ENCODE data around the gene CCN5.

The CCN5 gene

DNA sequence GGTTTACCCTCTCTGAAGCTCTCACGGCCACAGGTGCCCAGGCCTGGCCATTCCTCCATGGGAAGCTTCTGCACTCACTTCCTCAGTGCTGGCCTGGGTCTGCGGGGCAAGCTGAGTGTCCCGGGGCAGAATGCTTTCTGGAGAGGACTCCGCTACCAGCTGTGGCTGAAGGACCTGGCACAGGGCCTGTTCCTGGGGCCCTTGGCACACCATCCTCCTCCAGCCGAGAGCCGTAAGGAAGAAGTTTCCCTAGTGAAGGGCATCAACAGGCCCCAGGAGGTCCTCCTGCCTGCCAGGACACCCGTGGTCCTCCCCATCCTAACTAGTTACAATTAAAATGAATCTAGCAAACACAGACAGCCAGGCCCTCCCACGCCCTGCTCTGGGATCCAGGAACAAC, 16.5 kb downstream of the CCN5 start:
- TF ChIP-seq, protein P1, sequence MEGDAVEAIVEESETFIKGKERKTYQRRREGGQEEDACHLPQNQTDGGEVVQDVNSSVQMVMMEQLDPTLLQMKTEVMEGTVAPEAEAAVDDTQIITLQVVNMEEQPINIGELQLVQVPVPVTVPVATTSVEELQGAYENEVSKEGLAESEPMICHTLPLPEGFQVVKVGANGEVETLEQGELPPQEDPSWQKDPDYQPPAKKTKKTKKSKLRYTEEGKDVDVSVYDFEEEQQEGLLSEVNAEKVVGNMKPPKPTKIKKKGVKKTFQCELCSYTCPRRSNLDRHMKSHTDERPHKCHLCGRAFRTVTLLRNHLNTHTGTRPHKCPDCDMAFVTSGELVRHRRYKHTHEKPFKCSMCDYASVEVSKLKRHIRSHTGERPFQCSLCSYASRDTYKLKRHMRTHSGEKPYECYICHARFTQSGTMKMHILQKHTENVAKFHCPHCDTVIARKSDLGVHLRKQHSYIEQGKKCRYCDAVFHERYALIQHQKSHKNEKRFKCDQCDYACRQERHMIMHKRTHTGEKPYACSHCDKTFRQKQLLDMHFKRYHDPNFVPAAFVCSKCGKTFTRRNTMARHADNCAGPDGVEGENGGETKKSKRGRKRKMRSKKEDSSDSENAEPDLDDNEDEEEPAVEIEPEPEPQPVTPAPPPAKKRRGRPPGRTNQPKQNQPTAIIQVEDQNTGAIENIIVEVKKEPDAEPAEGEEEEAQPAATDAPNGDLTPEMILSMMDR (IDR thresholded peaks at IDR 0.05), result no peak
- peaks cover 0 to 10% (median 0%) of the 10 kb centered on the region in 3 donors for H3K36me3 ChIP-seq
- no peaks in the 10 kb centered on the region for H3K27me3 ChIP-seq
- H3K4me1 ChIP-seq, result peaks cover 0 to 94% (median 52%) of the 10 kb centered on the region in 4 donors
- DNase-seq, result peak in 1 of 2 donors; percentile 86
- H3K4me3 ChIP-seq, result no peak overlapping the region
- H3K27ac ChIP-seq, result peak overlapping the region; percentile 87 to 92
- H3K9me3 ChIP-seq, result no peaks in the 10 kb centered on the region
- intact Hi-C loops (cut with DNase I; ENCODE audit: low total_unique reads), result loop anchor here (10.0 kb wide), 1 partner anchor 127 kb away; no protein-coding TSS in a partner anchor

DNA sequence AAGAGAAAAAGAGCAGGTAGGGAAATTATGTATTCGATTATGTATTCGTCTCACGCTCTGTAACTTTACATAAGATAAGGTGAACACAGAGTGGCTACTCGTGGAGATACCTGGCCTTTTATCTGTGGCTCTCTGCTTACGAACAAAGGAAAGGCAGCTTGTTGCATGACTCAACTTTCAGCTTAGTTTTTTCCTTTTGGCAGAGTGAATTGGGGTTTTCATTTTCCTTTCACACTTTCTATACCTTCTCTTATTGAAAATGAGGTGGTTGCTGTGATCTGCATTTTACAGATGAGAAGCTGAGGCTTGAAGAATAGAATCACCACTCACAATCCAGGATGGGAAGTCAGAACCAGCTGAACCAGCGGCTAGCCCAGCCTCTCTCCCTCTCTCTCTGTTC, 17.2 kb downstream of the CCN5 start:
- no peaks in the 10 kb centered on the region for H3K9me3 ChIP-seq
- intact Hi-C loops (cut with DNase I; ENCODE audit: low total_unique reads), result loop anchor here (10.0 kb wide), 1 partner anchor 128 kb away; no protein-coding TSS in a partner anchor
- TF ChIP-seq, protein P1 (IDR thresholded peaks at IDR 0.05), result no peak
- peak overlapping the region; percentile 87 to 92 for H3K27ac ChIP-seq
- no peak for DNase-seq
- peaks cover 0 to 3% (median 0%) of the 10 kb centered on the region in 3 donors for H3K36me3 ChIP-seq
- H3K4me1 ChIP-seq, result peaks cover 0 to 90% (median 52%) of the 10 kb centered on the region in 4 donors
- no peaks in the 10 kb centered on the region for H3K27me3 ChIP-seq
- H3K4me3 ChIP-seq, result no peak overlapping the region

- Histone ChIP-seq H3K27ac (peak overlapping the region; percentile 87 to 92), H3K4me1 (peaks cover 0 to 91% (median 50%) of the 10 kb centered on the region in 4 donors), H3K27me3 (no peaks in the 10 kb centered on the region), H3K4me3 (no peak overlapping the region), H3K9me3 (no peaks in the 10 kb centered on the region), H3K36me3 (no peaks in the 10 kb centered on the region)
- DNase-seq, result peak; percentile 81 to 90
- TF ChIP-seq, protein P1 (IDR thresholded peaks at IDR 0.05), result peak; percentile 96 to 97
- intact Hi-C loops (cut with DNase I; ENCODE audit: low total_unique reads), result loop anchor here (1.0 to 10.0 kb wide), 2 partner anchors 48 to 129 kb away; no protein-coding TSS in a partner anchor
Observed at GRCh38 chr20:44733341-44734069, 18.3 kb downstream of the CCN5 start.

DNA sequence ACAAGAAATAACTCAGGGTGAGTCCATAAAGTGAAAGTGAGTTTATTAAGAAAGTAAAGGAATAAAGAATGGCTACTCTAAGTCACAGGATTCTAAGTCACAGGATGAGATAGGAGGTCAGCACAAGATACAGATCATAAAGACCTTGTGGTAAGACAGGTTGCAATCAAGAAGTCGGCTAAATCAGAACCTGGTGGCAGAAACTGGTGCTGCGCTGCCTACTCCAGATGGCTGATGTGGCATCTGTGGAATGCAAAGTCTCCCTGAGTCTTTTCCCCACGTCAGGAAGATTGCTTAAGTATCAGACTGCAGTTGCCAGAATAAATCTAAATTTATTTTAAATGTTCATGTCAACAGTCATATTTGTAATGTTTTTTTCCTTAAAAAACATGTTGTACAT, 19.8 kb downstream of the CCN5 start:
- intact Hi-C loops (cut with DNase I; ENCODE audit: low total_unique reads), result loop anchor here (10.0 kb wide), 1 partner anchor 130 kb away; no protein-coding TSS in a partner anchor
- TF ChIP-seq, protein P1 (IDR thresholded peaks at IDR 0.05), result peak; percentile 62 to 82
- Histone ChIP-seq H3K9me3 (no peaks in the 10 kb centered on the region), H3K27ac (peak overlapping the region; percentile 87 to 92), H3K4me1 (peaks cover 0 to 93% (median 46%) of the 10 kb centered on the region in 4 donors), H3K27me3 (no peaks in the 10 kb centered on the region), H3K4me3 (peak overlapping the region in 1 of 2 donors; percentile 25), H3K36me3 (no peaks in the 10 kb centered on the region)
- DNase-seq, result peak in 1 of 2 donors; percentile 84

DNA sequence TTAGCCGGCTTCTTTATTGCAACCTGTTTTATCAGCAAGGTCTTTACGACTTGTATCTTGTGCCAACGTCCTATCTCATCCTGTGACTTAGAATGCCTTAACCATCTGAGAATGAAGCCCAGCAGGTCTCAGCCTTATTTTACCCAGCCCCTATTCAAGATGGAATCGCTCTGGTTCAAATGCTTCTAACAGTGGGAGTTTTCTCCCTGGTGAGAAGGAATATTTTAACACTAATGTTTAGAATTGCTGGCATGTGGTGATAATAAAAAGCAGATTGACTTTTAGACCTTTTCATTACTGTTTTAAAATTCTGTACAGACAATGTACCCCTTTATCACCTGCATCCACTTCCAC, 20.6 kb downstream of the CCN5 start:
- peak overlapping the region; percentile 87 to 92 for H3K27ac ChIP-seq
- TF ChIP-seq, protein P1 (IDR thresholded peaks at IDR 0.05), result no peak
- H3K9me3 ChIP-seq, result no peaks in the 10 kb centered on the region
- intact Hi-C loops (cut with DNase I; ENCODE audit: low total_unique reads), result loop anchor here (10.0 kb wide), 1 partner anchor 131 kb away; no protein-coding TSS in a partner anchor
- no peaks in the 10 kb centered on the region for H3K27me3 ChIP-seq
- DNase-seq, result no peak
- no peaks in the 10 kb centered on the region for H3K36me3 ChIP-seq
- H3K4me1 ChIP-seq, result peaks cover 0 to 89% (median 39%) of the 10 kb centered on the region in 4 donors
- no peak overlapping the region for H3K4me3 ChIP-seq

Measured in tibial artery (tissue), 4 donors.